ENCODE results near the gene MAPK8.

DNA sequence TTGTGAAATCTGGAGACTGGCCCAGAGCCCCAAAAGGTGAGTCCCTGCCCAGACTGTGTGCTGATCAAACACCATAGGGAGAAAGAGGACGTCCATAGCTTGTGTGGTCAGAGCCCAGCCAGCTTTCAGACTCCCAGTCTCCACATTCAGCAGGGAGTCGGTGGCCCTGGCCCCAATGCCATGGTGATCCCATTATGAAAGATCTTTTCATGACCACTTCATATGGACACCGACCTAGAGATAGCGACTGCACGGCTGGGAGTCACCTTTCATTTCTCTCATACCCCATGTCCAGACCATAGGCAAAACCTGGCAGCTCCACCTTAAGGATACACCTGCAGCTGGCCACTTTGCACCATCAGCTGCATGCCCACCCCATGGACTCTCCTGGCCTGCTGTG lies 172.0 kb downstream of the MAPK8 start:
- TF ChIP-seq, protein P1, sequence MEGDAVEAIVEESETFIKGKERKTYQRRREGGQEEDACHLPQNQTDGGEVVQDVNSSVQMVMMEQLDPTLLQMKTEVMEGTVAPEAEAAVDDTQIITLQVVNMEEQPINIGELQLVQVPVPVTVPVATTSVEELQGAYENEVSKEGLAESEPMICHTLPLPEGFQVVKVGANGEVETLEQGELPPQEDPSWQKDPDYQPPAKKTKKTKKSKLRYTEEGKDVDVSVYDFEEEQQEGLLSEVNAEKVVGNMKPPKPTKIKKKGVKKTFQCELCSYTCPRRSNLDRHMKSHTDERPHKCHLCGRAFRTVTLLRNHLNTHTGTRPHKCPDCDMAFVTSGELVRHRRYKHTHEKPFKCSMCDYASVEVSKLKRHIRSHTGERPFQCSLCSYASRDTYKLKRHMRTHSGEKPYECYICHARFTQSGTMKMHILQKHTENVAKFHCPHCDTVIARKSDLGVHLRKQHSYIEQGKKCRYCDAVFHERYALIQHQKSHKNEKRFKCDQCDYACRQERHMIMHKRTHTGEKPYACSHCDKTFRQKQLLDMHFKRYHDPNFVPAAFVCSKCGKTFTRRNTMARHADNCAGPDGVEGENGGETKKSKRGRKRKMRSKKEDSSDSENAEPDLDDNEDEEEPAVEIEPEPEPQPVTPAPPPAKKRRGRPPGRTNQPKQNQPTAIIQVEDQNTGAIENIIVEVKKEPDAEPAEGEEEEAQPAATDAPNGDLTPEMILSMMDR (conservative IDR thresholded peaks at IDR 0.05; ENCODE audit: low read length), result no peak
- TF ChIP-seq EZH2phosphoT487 (IDR thresholded peaks at IDR 0.05; ENCODE audit: borderline replicate concordance, low read depth, low read length), result no peak

All from OCI-LY7 (cell line).